Mucosa of descending colon (tissue), 3 donors: Measurements from ENCODE around the gene HPCA. TPM values are rescaled to one million over a fixed set of nuclear protein-coding genes. Genes with fewer than 3 reads are reported as not detected.

ENCODE experiments used
- ATAC-seq: fragments of 200-7000 bp; cut with Tn5 transposase; one replicate; pipeline ENCODE4 v1.9.1; 2020; ENCODE audit warnings: mild to moderate bottlenecking, moderate library complexity
- DNase-seq, 3 donors: peaks; one replicate each; pipeline ENCODE4 v3.0.0-alpha.2; 2020
- H3K36me3 ChIP-seq: fragments of 200-600 bp; one replicate; pipeline ENCODE4 v1.8.0; 2021; ENCODE audit warnings: low read depth, mild to moderate bottlenecking
- H3K4me1 ChIP-seq: fragments of 200-600 bp; one replicate; pipeline ENCODE4 v1.8.0; 2021; ENCODE audit warnings: low read depth, mild to moderate bottlenecking
- H3K4me3 ChIP-seq: fragments of 200-600 bp; one replicate; pipeline ENCODE4 v1.8.0; 2021; ENCODE audit warnings: mild to moderate bottlenecking
- H3K9me3 ChIP-seq: fragments of 200-600 bp; one replicate; pipeline ENCODE4 v1.8.0; 2021; ENCODE audit warnings: mild to moderate bottlenecking
- CTCF ChIP-seq: fragments of 200-600 bp; IDR thresholded peaks from one replicate; pipeline ENCODE4 v1.8.0; 2022; ENCODE audit warnings: antibody characterized with exemption, mild to moderate bottlenecking
- intact Hi-C, 2 donors: fragments of 100-400 bp; cut with DNase I in 1 of 2; cut with micrococcal nuclease in 1 of 2; formaldehyde crosslinking; loops; one replicate each; pipeline versions ENCODE4 v1.11.0 to v1.11.1; 2022; cut with DNase I, micrococcal nuclease
- total RNA-seq, 3 donors: library from RNA; stranded (reverse); fragmentation: NEBNext Ultra II Directional in 2 of 3; extraction: Animal tissue kit (Norgen Biotek cat#: 25700) in 2 of 3; gene quantifications; one replicate each; pipeline versions ENCODE4 v1.2.1 to v1.2.4, GENCODE V29; 2021 to 2023
- donor health status: DM: no; HTN: no; CAD: no; lungs with moderate emphysema.
- donor health status: DM: no; HTN: no; CAD: no.
- donor health status: DM: no; HTN: yes; CAD: no.

Gene HPCA
- total RNA-seq, 3 donors from 2014 or later, result 1.1 to 2.0 (median 1.1) TPM

GRCh38 chr1:32892368-32893197 lies 6.3 kb downstream of the HPCA start:
- Histone ChIP-seq H3K9me3 (no peaks in the 10 kb centered on the region), H3K4me1 (peaks cover 11% of the 10 kb centered on the region), H3K36me3 (no peaks in the 10 kb centered on the region), H3K4me3 (no peak overlapping the region)
- TF ChIP-seq CTCF, result peak; percentile 59
- ATAC-seq, result peak; percentile 75
- intact Hi-C loops, result no loop called here
- peak in 2 of 3 donors; percentile 70 to 78 for DNase-seq

DNA sequence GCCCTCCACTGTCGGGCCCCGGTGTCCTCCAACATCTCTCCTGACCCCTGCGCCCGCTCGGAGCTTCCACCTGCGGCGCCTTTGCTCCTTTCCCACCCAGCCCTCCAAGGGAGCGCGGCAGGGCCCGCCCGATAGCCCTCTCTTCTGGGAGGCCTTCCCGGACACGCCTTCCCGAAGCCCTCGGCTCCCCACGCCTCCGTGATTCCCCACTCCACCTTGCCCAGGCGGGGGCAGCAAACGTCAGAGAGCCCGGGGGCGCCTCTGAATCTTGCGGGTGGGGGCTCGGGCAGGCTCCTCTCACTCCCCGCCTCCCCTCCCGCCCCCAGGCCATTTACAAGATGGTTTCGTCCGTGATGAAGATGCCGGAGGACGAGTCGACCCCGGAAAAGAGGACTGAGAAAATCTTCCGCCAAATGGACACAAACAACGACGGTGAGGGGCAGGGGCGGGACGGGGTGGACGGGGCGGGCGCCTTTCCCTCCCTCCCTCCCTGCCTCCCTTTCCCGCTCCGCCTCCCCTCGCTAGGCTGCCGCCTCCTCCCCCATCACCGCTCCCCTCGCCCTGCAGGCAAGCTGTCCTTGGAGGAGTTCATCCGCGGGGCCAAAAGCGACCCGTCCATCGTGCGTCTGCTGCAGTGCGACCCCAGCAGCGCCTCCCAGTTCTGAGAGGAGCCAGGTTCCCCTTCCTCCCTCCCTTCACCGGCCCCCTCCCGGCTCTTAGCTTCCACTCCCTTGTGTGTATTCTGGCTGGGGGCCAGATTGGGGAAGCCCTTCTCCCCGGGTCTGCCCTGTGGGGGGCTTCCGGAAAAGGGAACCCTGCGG lies 7.1 kb downstream of the HPCA start:
- no peak for TF ChIP-seq CTCF
- intact Hi-C loops, result no loop called here
- Histone ChIP-seq H3K36me3 (no peaks in the 10 kb centered on the region), H3K4me3 (no peak overlapping the region), H3K4me1 (peaks cover 11% of the 10 kb centered on the region), H3K9me3 (no peaks in the 10 kb centered on the region)
- ATAC-seq (peak; percentile 77), DNase-seq (peak; percentile 76 to 86 (median 81))

DNA sequence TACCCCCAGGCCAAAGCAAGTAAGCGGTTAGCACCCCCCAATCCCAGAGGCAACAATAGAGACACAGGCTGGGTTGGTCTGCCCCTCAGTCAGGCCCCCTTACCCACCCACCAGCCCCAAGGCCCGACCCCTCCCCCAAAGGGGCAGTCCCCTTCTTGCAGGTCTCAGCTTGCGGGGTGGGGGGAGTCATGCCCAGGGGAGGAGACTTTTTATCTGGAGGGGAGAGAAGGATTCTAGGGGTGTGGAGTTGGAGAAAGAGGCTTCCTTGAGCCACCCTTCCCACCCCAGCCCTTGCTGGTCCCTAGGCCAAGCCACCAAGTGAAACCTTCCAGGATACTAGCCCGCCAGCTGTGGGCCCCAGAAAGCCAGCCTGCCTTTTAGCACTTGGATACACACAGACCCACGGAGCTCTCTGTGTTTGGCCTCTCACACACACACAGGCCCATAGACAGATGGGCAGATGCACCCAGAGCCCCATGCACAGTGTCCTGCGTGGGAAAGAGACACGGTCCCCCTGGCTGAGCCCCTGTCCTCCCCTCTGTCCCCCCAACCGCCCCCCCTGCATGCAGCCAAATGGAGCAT lies 7.8 kb downstream of the HPCA start:
- no peak for ATAC-seq
- intact Hi-C loops, result no loop called here
- Histone ChIP-seq H3K36me3 (no peaks in the 10 kb centered on the region), H3K9me3 (no peaks in the 10 kb centered on the region), H3K4me1 (peaks cover 13% of the 10 kb centered on the region), H3K4me3 (no peak overlapping the region)
- TF ChIP-seq CTCF, result no peak
- DNase-seq, result peak in 1 of 3 donors; percentile 56

DNA sequence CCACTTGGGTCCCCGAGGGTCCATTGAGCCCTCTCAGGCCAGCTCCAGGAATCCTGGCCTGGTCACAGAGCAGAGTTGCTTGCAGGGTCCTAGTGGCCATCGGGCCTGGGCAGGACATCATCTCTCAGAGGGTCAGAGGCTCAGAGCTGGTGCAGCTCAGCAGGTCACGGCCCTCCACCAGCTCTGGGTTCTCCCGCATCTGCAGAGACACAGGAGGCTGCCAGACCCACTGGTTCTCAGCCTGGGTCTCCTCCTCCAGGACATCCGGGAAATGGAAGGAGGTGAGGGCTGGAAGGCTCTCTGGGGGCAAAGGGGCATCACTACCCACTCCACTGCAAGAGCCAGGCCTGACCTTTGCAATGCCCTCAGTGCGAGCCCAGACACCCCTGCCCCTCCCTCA lies 8.4 kb downstream of the HPCA start:
- no peak for TF ChIP-seq CTCF
- Histone ChIP-seq H3K4me1 (peaks cover 13% of the 10 kb centered on the region), H3K36me3 (no peaks in the 10 kb centered on the region), H3K4me3 (no peak overlapping the region), H3K9me3 (no peaks in the 10 kb centered on the region)
- DNase-seq (peak in 1 of 3 donors; percentile 28), ATAC-seq (no peak)
- intact Hi-C loops, result no loop called here

DNA sequence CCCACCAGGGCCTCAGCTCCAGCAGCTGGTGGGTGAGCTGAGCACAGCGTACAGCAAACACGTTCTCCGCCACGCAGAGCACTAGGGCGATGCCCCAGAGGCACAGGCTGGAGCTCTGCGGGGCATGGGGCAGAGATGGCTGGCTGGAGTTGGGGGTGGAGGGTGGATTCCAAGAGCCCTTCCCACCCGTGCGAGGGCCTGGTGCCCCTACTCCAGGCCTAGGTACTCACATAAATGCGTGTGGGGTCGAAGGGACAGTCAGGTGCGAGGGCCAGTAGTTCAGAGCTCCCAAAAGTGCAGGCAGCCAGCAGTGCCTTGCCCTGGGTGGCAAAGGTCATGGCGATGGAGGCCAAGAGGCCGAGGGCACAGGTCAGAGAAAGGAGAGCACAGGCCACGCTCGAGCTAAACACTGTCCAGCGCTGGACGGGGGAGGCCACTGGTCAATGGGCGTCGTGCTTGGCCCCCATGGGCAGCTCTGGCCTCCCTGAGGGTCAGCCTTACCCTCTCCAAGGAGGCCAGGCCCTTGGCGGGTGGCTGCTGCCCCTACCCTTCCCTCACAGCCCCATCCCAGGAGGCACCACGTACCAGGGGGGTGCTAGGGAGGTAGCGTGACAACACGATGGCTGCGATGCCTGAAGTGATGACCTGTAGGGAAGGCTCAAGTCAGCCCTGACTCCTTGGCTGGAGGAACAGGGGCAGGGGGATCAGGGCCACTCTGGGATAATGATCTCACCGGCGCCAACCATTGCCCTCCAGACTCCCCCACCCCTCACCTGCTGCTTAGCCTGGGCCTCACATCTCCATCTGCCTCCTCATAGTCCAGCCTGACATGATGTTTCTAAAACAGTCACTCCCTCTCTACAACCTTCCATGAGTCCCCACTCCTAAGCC lies 9.3 kb downstream of the HPCA start:
- no peak overlapping the region for H3K4me3 ChIP-seq
- peak in 1 of 3 donors; percentile 33 for DNase-seq
- no peak for TF ChIP-seq CTCF
- H3K9me3 ChIP-seq, result no peaks in the 10 kb centered on the region
- ATAC-seq, result no peak
- peaks cover 13% of the 10 kb centered on the region for H3K4me1 ChIP-seq
- intact Hi-C loops, result no loop called here
- no peaks in the 10 kb centered on the region for H3K36me3 ChIP-seq
